ENCODE results near the gene RNF112.

Gene RNF112

DNA sequence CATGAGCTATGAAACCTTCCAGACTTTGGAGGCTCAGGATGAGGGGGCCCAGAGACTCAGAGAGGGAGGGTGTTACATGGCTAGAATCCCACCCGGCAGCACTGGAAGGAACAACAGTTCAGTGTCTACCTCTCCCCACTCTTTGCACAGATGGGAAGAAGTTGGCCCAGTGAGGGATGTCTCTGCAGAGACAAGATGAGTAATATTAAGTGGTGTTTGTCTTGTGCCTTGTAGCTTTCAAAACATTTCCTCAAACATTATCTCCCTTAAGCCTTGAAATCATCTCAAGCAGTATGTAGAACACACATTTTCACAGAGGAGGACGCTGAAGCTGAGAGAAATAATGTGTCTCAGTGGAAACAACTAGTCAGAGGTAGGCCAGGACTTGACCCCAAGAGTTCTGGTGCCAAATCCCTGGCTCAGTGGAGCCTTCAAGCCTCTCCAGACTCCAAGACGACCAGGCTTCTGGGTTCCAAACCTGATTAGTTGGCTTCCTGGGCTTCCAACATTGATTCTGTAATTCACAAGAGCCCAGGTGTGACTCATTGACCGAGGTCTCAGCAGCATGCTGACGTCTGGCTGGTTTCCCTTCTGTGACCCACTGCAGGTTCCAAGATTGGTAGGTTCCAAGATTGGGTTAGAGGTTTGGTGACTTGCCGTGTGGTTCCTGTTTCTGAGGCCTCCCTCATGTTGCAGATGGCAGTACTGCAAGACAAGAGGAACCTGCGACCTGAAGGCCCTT is 7.4 kb downstream of the RNF112 start:
- DNase-seq (ENCODE audit: low read depth) = peak; percentile 30
- no peak overlapping the region for H3K4me3 ChIP-seq (ENCODE audit: low read depth, low read length)
- TF ChIP-seq, protein P1, sequence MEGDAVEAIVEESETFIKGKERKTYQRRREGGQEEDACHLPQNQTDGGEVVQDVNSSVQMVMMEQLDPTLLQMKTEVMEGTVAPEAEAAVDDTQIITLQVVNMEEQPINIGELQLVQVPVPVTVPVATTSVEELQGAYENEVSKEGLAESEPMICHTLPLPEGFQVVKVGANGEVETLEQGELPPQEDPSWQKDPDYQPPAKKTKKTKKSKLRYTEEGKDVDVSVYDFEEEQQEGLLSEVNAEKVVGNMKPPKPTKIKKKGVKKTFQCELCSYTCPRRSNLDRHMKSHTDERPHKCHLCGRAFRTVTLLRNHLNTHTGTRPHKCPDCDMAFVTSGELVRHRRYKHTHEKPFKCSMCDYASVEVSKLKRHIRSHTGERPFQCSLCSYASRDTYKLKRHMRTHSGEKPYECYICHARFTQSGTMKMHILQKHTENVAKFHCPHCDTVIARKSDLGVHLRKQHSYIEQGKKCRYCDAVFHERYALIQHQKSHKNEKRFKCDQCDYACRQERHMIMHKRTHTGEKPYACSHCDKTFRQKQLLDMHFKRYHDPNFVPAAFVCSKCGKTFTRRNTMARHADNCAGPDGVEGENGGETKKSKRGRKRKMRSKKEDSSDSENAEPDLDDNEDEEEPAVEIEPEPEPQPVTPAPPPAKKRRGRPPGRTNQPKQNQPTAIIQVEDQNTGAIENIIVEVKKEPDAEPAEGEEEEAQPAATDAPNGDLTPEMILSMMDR (IDR thresholded peaks at IDR 0.05; ENCODE audit: insufficient read depth, low read depth, low read length, missing control alignments) = no peak

DNA sequence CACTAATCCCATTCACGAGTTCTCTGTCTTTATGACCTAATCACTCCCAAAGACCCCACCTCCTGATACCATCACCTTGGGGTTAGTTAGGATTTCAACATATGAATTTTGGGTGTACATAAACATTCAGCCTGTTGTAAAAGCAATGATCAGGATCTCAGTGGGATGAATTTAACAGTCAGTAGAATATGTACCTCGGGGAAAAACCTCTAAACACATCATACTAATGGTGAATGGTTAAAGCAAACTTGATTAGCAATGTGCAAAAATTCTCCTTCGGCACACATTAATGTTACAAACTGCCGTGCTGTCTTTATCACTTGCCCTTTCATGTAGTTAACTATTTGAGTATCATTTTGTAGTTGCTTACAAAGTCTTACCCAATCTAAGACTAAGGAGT is 10.2 kb downstream of the RNF112 start:
- TF ChIP-seq, protein P1 (IDR thresholded peaks at IDR 0.05; ENCODE audit: insufficient read depth, low read depth, low read length, missing control alignments) = no peak
- DNase-seq (ENCODE audit: low read depth) = no peak
- H3K4me3 ChIP-seq (ENCODE audit: low read depth, low read length) = no peak overlapping the region

DNA sequence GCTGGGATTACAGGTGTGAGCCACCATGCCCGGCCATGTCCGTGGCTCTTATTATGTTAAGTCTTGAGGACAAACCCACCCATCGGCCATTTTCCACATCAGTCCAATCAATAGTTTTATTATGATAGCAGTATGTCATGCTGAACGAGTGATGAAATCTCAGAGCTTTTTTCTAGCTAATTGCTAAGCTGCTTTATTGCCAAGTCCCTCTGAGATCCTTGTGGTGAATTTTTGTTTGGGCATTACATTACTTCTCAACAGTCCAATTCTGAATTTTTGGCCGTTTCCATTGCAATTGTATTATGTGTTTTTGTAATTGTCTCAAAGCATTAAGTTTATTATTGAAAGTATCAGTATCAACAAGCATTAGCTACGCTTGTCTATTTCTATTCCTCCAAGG is 10.9 kb downstream of the RNF112 start:
- TF ChIP-seq, protein P1 (IDR thresholded peaks at IDR 0.05; ENCODE audit: insufficient read depth, low read depth, low read length, missing control alignments) = no peak
- no peak overlapping the region for H3K4me3 ChIP-seq (ENCODE audit: low read depth, low read length)
- DNase-seq (ENCODE audit: low read depth) = no peak

DNA sequence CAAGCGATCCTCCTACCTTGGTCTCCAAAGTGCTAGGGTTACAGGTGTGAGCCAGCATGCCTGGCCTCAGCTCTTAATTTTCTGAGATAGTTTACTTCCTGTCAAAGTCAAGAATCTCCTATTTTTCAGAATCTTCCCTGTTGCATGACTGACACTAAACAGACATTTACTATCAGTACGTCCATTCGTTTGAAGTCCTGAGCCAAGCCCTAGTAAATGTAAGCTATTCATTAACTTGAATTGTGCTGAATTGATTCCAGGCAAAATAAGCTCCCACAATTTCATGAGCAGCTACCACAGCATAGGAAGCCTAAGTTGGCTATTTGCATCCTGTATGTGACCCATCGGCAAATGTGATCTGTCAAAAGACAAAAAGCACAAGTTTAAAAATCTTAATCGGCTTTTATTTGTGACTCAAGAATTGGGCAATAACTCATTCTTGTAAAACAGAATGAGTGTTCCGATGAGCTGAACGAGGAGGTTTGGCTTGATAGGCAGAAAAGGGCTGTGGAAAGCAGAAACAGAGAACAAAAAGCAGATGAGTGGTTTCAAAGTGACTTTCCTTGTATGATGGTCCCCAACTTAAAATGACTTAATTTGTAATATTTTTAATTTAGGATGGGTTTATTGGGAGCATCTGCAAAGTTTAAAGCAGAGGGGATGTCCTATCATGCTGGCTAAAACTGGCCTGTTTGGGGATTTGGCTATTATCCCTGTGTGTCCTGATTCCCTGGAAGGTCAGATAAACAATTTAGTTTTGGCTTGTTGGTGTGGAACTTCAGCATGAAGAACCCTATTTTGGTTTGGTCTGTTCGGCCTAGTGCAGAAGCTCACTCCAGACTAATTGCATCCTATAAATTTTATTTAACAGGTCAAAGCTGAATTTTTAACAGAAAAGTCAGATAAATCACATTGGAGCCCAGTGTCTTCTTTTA is 14.2 kb downstream of the RNF112 start:
- no peak overlapping the region for H3K4me3 ChIP-seq (ENCODE audit: low read depth, low read length)
- no peak for DNase-seq (ENCODE audit: low read depth)
- TF ChIP-seq, protein P1 (IDR thresholded peaks at IDR 0.05; ENCODE audit: insufficient read depth, low read depth, low read length, missing control alignments) = no peak

DNA sequence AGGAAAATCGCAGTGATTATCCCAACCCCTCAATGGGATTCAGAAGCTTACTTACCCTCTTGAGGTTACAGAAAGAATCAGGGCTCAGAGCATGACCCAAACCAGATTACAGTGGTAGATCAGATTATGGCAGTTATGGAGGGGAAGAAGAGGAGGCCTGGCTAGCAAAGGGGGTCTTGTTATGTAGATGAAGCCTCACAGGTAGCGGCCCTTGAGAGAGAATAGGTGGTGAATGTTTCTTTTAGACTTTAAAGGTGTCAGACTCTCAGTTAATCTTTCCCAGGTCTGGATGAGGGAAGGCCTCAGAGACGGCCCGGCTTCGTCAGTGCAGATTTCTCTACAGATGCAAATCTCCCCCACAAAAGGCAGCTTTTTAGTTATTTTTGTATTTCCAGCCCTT is 15.6 kb downstream of the RNF112 start:
- no peak overlapping the region for H3K4me3 ChIP-seq (ENCODE audit: low read depth, low read length)
- TF ChIP-seq, protein P1 (IDR thresholded peaks at IDR 0.05; ENCODE audit: insufficient read depth, low read depth, low read length, missing control alignments) = no peak
- DNase-seq (ENCODE audit: low read depth) = no peak

DNA sequence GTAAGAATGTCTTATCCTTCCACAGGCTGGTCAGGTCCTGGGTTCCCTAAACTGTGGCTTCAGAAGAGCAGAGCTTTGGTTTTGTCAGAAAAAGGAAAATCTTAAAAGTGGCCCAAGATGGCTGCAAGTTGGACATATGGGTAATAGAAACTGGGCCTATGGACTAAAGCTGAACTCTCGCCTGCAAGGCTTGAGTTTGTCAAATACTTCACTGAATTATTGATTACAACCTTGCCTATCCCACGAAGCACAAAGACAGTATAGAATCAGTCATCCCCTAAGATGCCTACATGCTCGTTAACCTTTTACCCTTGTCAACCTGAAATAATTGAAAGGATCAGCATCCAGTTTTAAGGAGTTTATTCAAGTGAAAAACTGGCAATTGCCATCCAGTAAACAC is 20.7 kb downstream of the RNF112 start:
- TF ChIP-seq, protein P1 (IDR thresholded peaks at IDR 0.05; ENCODE audit: insufficient read depth, low read depth, low read length, missing control alignments) = no peak
- DNase-seq (ENCODE audit: low read depth) = no peak
- H3K4me3 ChIP-seq (ENCODE audit: low read depth, low read length) = no peak overlapping the region
